ENCODE data around the gene CHEK2. TPM values are rescaled to one million over a fixed set of nuclear protein-coding genes. Genes with fewer than 3 reads are reported as not detected.
A peak's percentile ranks its signal among the peaks of the same experiment; 100 is the strongest.

Gene CHEK2
- total and polyA plus RNA-seq, 10 of the 15 experiments (the other 5 are each of a cell fraction or from before 2014, with no cell fraction given) = 15.7 to 59.7 (median 22.7) TPM

DNA sequence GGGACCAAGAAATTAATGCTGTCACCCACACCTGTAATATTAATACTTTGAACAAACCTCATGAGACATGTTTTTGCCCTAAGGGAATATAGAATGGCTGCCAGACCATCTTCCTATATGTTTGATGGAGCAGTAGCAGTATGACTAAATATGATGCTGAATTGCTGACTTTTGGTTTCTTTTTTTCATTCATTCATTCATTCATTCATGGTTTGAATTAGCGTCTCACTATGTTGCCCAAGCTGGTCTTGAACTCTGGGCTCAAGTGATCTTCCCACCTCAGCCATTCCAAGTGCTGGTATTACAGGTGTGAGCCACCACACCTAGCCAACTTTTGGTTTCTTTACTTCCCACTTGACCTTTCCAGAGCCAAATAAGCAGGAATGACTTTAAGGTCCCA, 38.7 kb upstream of the CHEK2 start:
- Histone ChIP-seq H3K27ac (ENCODE audit: control insufficient read depth, insufficient read depth) (no peak overlapping the region), H3K27me3 (replicated peaks in 1 of 2; ENCODE audit: control insufficient read depth in 2 of 2, insufficient read depth in 2 of 2, low read length in 1 of 2) (no peaks in the 10 kb centered on the region), H2AFZ (ENCODE audit: control insufficient read depth, low read depth, low read length) (no peak overlapping the region), H3K9me3 (replicated peaks; ENCODE audit: control insufficient read depth, insufficient read depth, low read length) (no peaks in the 10 kb centered on the region; the same call in 2 of the 3 replicates), H3K4me3 (no peak overlapping the region), H3K9ac (ENCODE audit: control insufficient read depth, insufficient read depth, low read length) (no peak overlapping the region), H3K79me2 (ENCODE audit: control insufficient read depth, insufficient read depth, low read length) (no peaks in the 10 kb centered on the region; the same call in 1 of the 2 replicates), H4K20me1 (ENCODE audit: control insufficient read depth, insufficient read depth) (no peaks in the 10 kb centered on the region), H3K36me3 (ENCODE audit: control insufficient read depth in 2 of 2, insufficient read depth in 2 of 2, low read length in 1 of 2) (peaks cover 3 to 35% of the 10 kb centered on the region in 2 experiments), H3K4me2 (ENCODE audit: control insufficient read depth, insufficient read depth) (no peak overlapping the region), H3K4me1 (ENCODE audit: control insufficient read depth, insufficient read depth, low read length) (no peaks in the 10 kb centered on the region)
- no peak for ATAC-seq
- ChIA-PET CTCF (interaction anchor here (1.5 kb wide), 1 partner anchor 11 kb away, joined by 5 read pairs; no protein-coding TSS in a partner anchor), POLR2A (interaction anchor here (1.2 kb wide), 1 partner anchor 19 kb away, joined by 3 read pairs; no protein-coding TSS in a partner anchor), SMC1A (ENCODE audit: uncharacterized antibody, unreplicated experiment) (interaction anchor here (0.9 to 3.6 kb wide), 5 partner anchors 10 to 261 kb away, joined by 3 to 16 read pairs (median 3); no protein-coding TSS in a partner anchor), RAD21 (ENCODE audit: unreplicated experiment) (no interaction called here)
- WGBS (ENCODE audit: insufficient coverage, insufficient replicate concordance, low lambda C conversion rate, missing lambda C conversion rate) = 44% methylated on average over 1 of the region's 1 CpG
- in situ Hi-C loops (cut with MboI) (no loop called here), intact Hi-C loops (cut with micrococcal nuclease; ENCODE audit: unreplicated experiment) (no loop called here)
- no peak for FAIRE-seq
- no TSS peak for BruUV-seq (replicated peaks)
- TF ChIP-seq MXI1 (IDR thresholded peaks at IDR 0.05; ENCODE audit: low read depth, low read length) (no peak), MEF2B (IDR thresholded peaks at IDR 0.05; ENCODE audit: partially characterized antibody, poor library complexity, severe bottlenecking) (no peak), ZNF24 (IDR thresholded peaks at IDR 0.05) (peak; percentile 86)
- DNase-seq (ENCODE audit: low read depth, low spot score) = no peak

DNA sequence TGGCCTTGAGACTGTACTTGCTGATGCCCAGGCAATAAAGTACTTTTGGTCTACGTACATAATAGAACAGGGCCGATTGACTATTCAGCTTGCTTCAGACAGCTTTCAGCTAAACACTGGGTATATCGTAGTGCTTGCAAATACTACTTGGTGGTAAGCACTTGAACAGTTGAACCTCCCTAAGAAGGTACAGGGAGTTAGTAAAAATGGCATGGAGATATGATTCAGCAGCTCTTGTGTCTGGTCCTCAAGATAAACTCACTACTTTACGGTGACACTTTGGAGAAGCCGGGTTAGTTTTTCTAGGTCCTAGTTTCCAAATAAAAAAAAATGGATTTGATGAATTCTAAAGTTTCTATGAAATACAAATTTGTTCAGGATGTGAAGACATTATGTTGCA, 38.2 kb upstream of the CHEK2 start:
- no TSS peak for BruUV-seq (replicated peaks)

More for the DNA sequence above, 38.2 kb upstream of the CHEK2 start:
- Histone ChIP-seq H3K4me1 (ENCODE audit: control insufficient read depth, insufficient read depth, low read length) (no peaks in the 10 kb centered on the region), H4K20me1 (ENCODE audit: control insufficient read depth, insufficient read depth) (no peaks in the 10 kb centered on the region), H3K27ac (ENCODE audit: control insufficient read depth, insufficient read depth) (no peak overlapping the region), H3K79me2 (ENCODE audit: control insufficient read depth, insufficient read depth, low read length) (no peaks in the 10 kb centered on the region; the same call in 1 of the 2 replicates), H3K27me3 (replicated peaks in 1 of 2; ENCODE audit: control insufficient read depth in 2 of 2, insufficient read depth in 2 of 2, low read length in 1 of 2) (no peaks in the 10 kb centered on the region), H3K4me3 (no peak overlapping the region), H2AFZ (ENCODE audit: control insufficient read depth, low read depth, low read length) (no peak overlapping the region), H3K9me3 (replicated peaks; ENCODE audit: control insufficient read depth, insufficient read depth, low read length) (no peaks in the 10 kb centered on the region; the same call in 2 of the 3 replicates), H3K4me2 (ENCODE audit: control insufficient read depth, insufficient read depth) (no peak overlapping the region), H3K36me3 (ENCODE audit: control insufficient read depth in 2 of 2, insufficient read depth in 2 of 2, low read length in 1 of 2) (peaks cover 3 to 31% of the 10 kb centered on the region in 2 experiments), H3K9ac (ENCODE audit: control insufficient read depth, insufficient read depth, low read length) (no peak overlapping the region)
- SMC1A ChIA-PET (ENCODE audit: uncharacterized antibody, unreplicated experiment) = interaction anchor here (0.8 to 3.6 kb wide), 6 partner anchors 8 to 261 kb away, joined by 3 to 16 read pairs (median 4); no protein-coding TSS in a partner anchor
- ATAC-seq = no peak
- in situ Hi-C loops (cut with MboI) (no loop called here), intact Hi-C loops (cut with micrococcal nuclease; ENCODE audit: unreplicated experiment) (loop anchor here (10.0 kb wide), 1 partner anchor 45 kb away; no protein-coding TSS in a partner anchor)
- CTCF ChIA-PET = interaction anchor here (1.0 to 1.5 kb wide), 2 partner anchors 11 to 260 kb away, joined by 3 to 5 read pairs; no protein-coding TSS in a partner anchor
- TF ChIP-seq NFIC (IDR thresholded peaks at IDR 0.05; ENCODE audit: low read depth, low read length) = no peak
- TF ChIP-seq MYB (IDR thresholded peaks at IDR 0.05; ENCODE audit: borderline replicate concordance, low read depth, low read length) = no peak
- no peak for TF ChIP-seq TBL1XR1 (IDR thresholded peaks at IDR 0.05; ENCODE audit: low read depth, low read length)
- TF ChIP-seq POLR2AphosphoS2 (IDR thresholded peaks at IDR 0.05; ENCODE audit: low read depth, low read length) = no peak
- TF ChIP-seq, protein P1, sequence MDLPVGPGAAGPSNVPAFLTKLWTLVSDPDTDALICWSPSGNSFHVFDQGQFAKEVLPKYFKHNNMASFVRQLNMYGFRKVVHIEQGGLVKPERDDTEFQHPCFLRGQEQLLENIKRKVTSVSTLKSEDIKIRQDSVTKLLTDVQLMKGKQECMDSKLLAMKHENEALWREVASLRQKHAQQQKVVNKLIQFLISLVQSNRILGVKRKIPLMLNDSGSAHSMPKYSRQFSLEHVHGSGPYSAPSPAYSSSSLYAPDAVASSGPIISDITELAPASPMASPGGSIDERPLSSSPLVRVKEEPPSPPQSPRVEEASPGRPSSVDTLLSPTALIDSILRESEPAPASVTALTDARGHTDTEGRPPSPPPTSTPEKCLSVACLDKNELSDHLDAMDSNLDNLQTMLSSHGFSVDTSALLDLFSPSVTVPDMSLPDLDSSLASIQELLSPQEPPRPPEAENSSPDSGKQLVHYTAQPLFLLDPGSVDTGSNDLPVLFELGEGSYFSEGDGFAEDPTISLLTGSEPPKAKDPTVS (IDR thresholded peaks at IDR 0.05; ENCODE audit: low read depth, low read length) = no peak
- TF ChIP-seq, protein P2, sequence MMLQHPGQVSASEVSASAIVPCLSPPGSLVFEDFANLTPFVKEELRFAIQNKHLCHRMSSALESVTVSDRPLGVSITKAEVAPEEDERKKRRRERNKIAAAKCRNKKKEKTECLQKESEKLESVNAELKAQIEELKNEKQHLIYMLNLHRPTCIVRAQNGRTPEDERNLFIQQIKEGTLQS (IDR thresholded peaks at IDR 0.05; ENCODE audit: borderline replicate concordance, extremely low read depth, low read depth, low read length) = no peak
- no peak for TF ChIP-seq BMI1 (IDR thresholded peaks at IDR 0.05; ENCODE audit: borderline replicate concordance)
- no peak for DNase-seq (ENCODE audit: low read depth, low spot score)
- no peak for FAIRE-seq
- POLR2A ChIA-PET = interaction anchor here (1.2 kb wide), 2 partner anchors 19 kb away, joined by 3 to 6 read pairs; no protein-coding TSS in a partner anchor
- RAD21 ChIA-PET (ENCODE audit: unreplicated experiment) = interaction anchor here (1.2 to 1.4 kb wide), 2 partner anchors 9 to 19 kb away, joined by 3 to 6 read pairs; no protein-coding TSS in a partner anchor
- WGBS (ENCODE audit: insufficient coverage, insufficient replicate concordance, low lambda C conversion rate, missing lambda C conversion rate) = 71% methylated on average over 5 of the region's 5 CpGs

All from GM12878 (cell line).